OCI-LY3 (cell line): ENCODE data around the gene MOSPD3.

Experiments
- H2AFZ ChIP-seq: fragments of 200-600, 300-600 bp; shearing (Covaris generic); 2 replicates; pipeline ENCODE4 v1.6.0; 2014; ENCODE audit warnings: antibody characterized with exemption, low read depth, low read length
- H3K27ac ChIP-seq: fragments of 200-600, 300-600 bp; sonication (generic); 2 replicates; pipeline ENCODE4 v1.5.1; 2014; ENCODE audit warnings: mild to moderate bottlenecking, low read length, moderate library complexity, mixed read lengths
- H3K27me3 ChIP-seq: fragments of 200-600, 300-600 bp; sonication (generic); 2 replicates; pipeline ENCODE4 v1.6.1; 2014; ENCODE audit warnings: low read depth, low read length, mixed read lengths
- H3K36me3 ChIP-seq: fragments of 200-600, 300-600 bp; sonication (generic); replicated peaks from 2 replicates; pipeline ENCODE3; 2014; ENCODE audit warnings: low read depth, low read length, mixed read lengths
- H3K4me1 ChIP-seq: fragments of 300-600, 200-600 bp; sonication (generic); 2 replicates; pipeline ENCODE4 v1.6.1; 2014; ENCODE audit warnings: low read length, mixed read lengths
- H3K4me2 ChIP-seq: fragments of 200-600, 300-600 bp; sonication (generic); 2 replicates; pipeline ENCODE4 v1.6.1; 2014; ENCODE audit warnings: low read length, mixed read lengths
- H3K4me3 ChIP-seq: fragments of 300-600, 200-600 bp; sonication (generic); 2 replicates; pipeline ENCODE4 v1.5.1; 2014; ENCODE audit warnings: antibody characterized with exemption, mild to moderate bottlenecking, low read length, moderate library complexity
- H3K79me2 ChIP-seq: fragments of 300-600, 200-600 bp; shearing (Covaris generic); 2 replicates; pipeline ENCODE4 v1.6.1; 2014; ENCODE audit warnings: mild to moderate bottlenecking, low read length, mixed read lengths
- H3K9ac ChIP-seq: fragments of 300-600, 200-600 bp; shearing (Covaris generic); 2 replicates; pipeline ENCODE4 v1.6.0; 2014; ENCODE audit warnings: mild to moderate bottlenecking, low read length, moderate library complexity
- H3K9me3 ChIP-seq: fragments of 200-600, 300-600 bp; shearing (Covaris generic); 2 replicates; pipeline ENCODE4 v1.6.1; 2014; ENCODE audit warnings: low read length, mixed read lengths; ENCODE audit not compliant: insufficient read depth
- H4K20me1 ChIP-seq: fragments of 200-600, 300-600 bp; sonication (generic); 2 replicates; pipeline ENCODE4 v1.6.1; 2016; ENCODE audit warnings: low read length, mixed read lengths; ENCODE audit not compliant: insufficient read depth
- EZH2phosphoT487 ChIP-seq: fragments of 200-600 bp; shearing (Covaris generic); IDR thresholded peaks from 2 replicates; pipeline ENCODE4 v1.6.1; 2018; ENCODE audit warnings: antibody characterized with exemption, mixed run types, low read depth
- TF ChIP-seq, protein P1 (sequence below): fragments of 200-600, 300-600 bp; sonication (generic); IDR thresholded peaks from 2 replicates; pipeline ENCODE4 v1.5.1; 2014; ENCODE audit warnings: antibody characterized with exemption, low read length, low read depth

The MOSPD3 gene

DNA sequence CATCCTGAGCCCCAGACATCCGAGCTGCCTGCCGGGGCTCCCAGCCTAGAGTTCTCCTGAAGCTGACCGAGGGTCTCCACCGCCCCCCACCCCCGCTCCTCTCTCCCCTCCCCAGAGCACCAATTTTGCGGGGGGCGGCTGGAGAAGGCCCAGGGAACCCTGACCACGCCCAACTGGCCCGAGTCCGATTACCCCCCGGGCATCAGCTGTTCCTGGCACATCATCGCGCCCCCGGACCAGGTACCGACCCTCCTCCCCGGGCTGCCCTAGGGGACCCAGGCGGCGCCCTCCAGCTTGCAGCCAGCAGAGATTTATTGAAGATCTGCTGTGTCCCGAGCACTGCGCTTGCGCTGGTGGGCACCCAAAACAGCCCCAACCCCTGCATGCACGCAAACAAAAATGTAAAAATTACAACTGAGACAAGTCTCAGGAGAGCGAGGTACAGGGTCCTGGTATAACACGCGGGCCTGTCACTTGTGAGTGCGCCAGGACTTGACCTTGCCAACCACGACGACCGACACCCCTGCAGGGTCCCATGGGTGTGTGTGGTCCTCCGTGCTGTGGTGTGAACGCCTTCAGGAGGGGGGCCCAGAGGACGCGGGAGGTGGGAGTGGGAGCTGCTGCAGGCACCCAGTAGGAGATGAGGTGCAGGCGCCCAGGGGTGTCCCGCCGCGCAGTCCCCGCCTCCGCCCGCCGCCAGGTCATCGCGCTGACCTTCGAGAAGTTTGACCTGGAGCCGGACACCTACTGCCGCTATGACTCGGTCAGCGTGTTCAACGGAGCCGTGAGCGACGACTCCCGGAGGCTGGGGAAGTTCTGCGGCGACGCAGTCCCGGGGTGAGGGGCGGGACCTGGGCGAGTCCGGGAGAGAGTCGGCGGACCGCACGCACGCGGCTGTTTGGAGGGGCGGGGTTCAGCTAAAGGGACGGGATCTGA is 7.1 kb upstream of the MOSPD3 start:
- Histone ChIP-seq H2AFZ (peak overlapping the region; percentile 65; the same call in 1 of the 2 replicates), H3K27ac (no peak overlapping the region), H3K4me3 (peak overlapping the region; percentile 86), H3K36me3 (no peaks in the 10 kb centered on the region), H3K79me2 (no peaks in the 10 kb centered on the region), H3K9ac (peak overlapping the region; percentile 76), H4K20me1 (no peaks in the 10 kb centered on the region), H3K4me1 (peaks cover 7% of the 10 kb centered on the region; the same call in 1 of the 2 replicates), H3K27me3 (no peaks in the 10 kb centered on the region), H3K9me3 (no peaks in the 10 kb centered on the region), H3K4me2 (peak overlapping the region; percentile 85)
- TF ChIP-seq EZH2phosphoT487 = no peak
- TF ChIP-seq, protein P1, sequence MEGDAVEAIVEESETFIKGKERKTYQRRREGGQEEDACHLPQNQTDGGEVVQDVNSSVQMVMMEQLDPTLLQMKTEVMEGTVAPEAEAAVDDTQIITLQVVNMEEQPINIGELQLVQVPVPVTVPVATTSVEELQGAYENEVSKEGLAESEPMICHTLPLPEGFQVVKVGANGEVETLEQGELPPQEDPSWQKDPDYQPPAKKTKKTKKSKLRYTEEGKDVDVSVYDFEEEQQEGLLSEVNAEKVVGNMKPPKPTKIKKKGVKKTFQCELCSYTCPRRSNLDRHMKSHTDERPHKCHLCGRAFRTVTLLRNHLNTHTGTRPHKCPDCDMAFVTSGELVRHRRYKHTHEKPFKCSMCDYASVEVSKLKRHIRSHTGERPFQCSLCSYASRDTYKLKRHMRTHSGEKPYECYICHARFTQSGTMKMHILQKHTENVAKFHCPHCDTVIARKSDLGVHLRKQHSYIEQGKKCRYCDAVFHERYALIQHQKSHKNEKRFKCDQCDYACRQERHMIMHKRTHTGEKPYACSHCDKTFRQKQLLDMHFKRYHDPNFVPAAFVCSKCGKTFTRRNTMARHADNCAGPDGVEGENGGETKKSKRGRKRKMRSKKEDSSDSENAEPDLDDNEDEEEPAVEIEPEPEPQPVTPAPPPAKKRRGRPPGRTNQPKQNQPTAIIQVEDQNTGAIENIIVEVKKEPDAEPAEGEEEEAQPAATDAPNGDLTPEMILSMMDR = no peak

- Histone ChIP-seq H3K9me3 (no peaks in the 10 kb centered on the region), H3K27me3 (no peaks in the 10 kb centered on the region), H2AFZ (no peak overlapping the region), H3K36me3 (no peaks in the 10 kb centered on the region), H3K4me2 (no peak overlapping the region), H3K79me2 (no peaks in the 10 kb centered on the region), H3K27ac (no peak overlapping the region), H3K4me3 (no peak overlapping the region), H4K20me1 (no peaks in the 10 kb centered on the region), H3K4me1 (peaks cover 10% of the 10 kb centered on the region; the same call in 1 of the 2 replicates), H3K9ac (no peak overlapping the region)
- TF ChIP-seq, protein P1 = no peak
- TF ChIP-seq EZH2phosphoT487 = no peak
These were observed 6.0 kb upstream of the MOSPD3 start for GRCh38 chr7:100606313-100606712.

DNA sequence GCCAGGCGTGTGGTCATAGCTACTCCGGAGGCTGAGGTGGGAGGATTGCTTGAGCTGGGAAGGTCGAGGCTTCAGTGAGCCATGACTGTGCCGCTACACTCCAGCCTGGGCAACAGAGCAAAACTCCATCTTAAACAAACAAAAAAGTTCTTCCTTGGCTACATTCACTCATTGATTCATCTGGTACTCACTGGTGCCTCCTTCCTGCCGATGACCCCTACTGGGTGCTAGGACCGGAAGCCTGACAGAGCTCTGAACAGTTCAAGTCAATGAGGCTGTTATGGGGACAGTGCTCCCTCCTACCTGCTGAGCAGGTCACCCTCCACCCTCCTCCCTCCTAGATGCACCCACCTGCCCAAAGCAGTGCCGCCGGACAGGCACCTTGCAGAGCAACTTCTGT is 5.2 kb upstream of the MOSPD3 start:
- no peaks in the 10 kb centered on the region for H4K20me1 ChIP-seq
- H3K9ac ChIP-seq = no peak overlapping the region
- TF ChIP-seq EZH2phosphoT487 = no peak
- TF ChIP-seq, protein P1 = no peak
- H3K79me2 ChIP-seq = no peaks in the 10 kb centered on the region
- H3K9me3 ChIP-seq = no peaks in the 10 kb centered on the region
- no peak overlapping the region for H2AFZ ChIP-seq
- H3K4me3 ChIP-seq = no peak overlapping the region
- no peaks in the 10 kb centered on the region for H3K27me3 ChIP-seq
- peaks cover 10% of the 10 kb centered on the region; the same call in 1 of the 2 replicates for H3K4me1 ChIP-seq
- no peak overlapping the region for H3K27ac ChIP-seq
- H3K4me2 ChIP-seq = no peak overlapping the region
- H3K36me3 ChIP-seq = no peaks in the 10 kb centered on the region

GRCh38 chr7:100609958-100610357 is 2.4 kb upstream of the MOSPD3 start:
- Histone ChIP-seq H3K36me3 (no peaks in the 10 kb centered on the region), H3K4me1 (peaks cover 12% of the 10 kb centered on the region; the same call in 1 of the 2 replicates), H3K27me3 (no peaks in the 10 kb centered on the region), H2AFZ (no peak overlapping the region), H3K9me3 (no peaks in the 10 kb centered on the region), H3K4me3 (no peak overlapping the region), H3K9ac (no peak overlapping the region), H3K4me2 (no peak overlapping the region), H3K79me2 (no peaks in the 10 kb centered on the region), H4K20me1 (no peaks in the 10 kb centered on the region), H3K27ac (no peak overlapping the region)
- TF ChIP-seq, protein P1 = no peak
- TF ChIP-seq EZH2phosphoT487 = no peak
